Tibial nerve (tissue), 3 donors: Measurements from ENCODE around the gene USP48.

Experiments
- CTCF ChIP-seq, 5 experiments: fragments of 200-600 bp in 3 of 5; fragments of 450-650 bp in 2 of 5; sonication (generic) in 3 of 5; IDR thresholded peaks; one replicate each; pipeline ENCODE4 v1.5.1; 2016 to 2019; ENCODE audit warnings: antibody characterized with exemption in 5 of 5, mild to moderate bottlenecking in 3 of 5, moderate library complexity in 2 of 5
- POLR2A ChIP-seq, 2 donors: fragments of 450-650 bp; IDR thresholded peaks; one replicate each; pipeline ENCODE4 v1.6.1; 2017; ENCODE audit warnings: antibody characterized with exemption in 2 of 2, mild to moderate bottlenecking in 2 of 2, moderate library complexity in 2 of 2

- TF ChIP-seq POLR2A (IDR thresholded peaks at IDR 0.05) (no peak), CTCF (IDR thresholded peaks at IDR 0.05) (no peak)
These were observed 8.0 kb downstream of the USP48 start for GRCh38 chr1:21774835-21775549.
